Parathyroid adenoma (tissue), 2 donors: Measurements from ENCODE around the gene PKIG.

Experiments used
- H2AFZ ChIP-seq: fragments of 300-600 bp; sonication (generic); one replicate; pipeline ENCODE4 v1.7.0; 2017; ENCODE audit warnings: antibody characterized with exemption, mild to moderate bottlenecking
- H3K27ac ChIP-seq: fragments of 300-600 bp; sonication (generic); one replicate; pipeline ENCODE4 v1.7.0; 2017
- H3K27me3 ChIP-seq: fragments of 300-600 bp; sonication (generic); one replicate; pipeline ENCODE4 v1.7.0; 2017; ENCODE audit warnings: low read length; ENCODE audit not compliant: control insufficient read depth, insufficient read depth
- H3K36me3 ChIP-seq: fragments of 300-600 bp; sonication (generic); one replicate; pipeline ENCODE4 v1.7.0; 2017; ENCODE audit warnings: low read length; ENCODE audit not compliant: control insufficient read depth, insufficient read depth
- H3K4me1 ChIP-seq: fragments of 300-600 bp; sonication (generic); one replicate; pipeline ENCODE4 v1.7.0; 2017; ENCODE audit warnings: control low read depth
- H3K4me2 ChIP-seq: fragments of 300-600 bp; sonication (generic); one replicate; pipeline ENCODE4 v1.7.0; 2017; ENCODE audit warnings: low read length
- H3K4me3 ChIP-seq: fragments of 300-600 bp; sonication (generic); one replicate; pipeline ENCODE4 v1.7.0; 2017; ENCODE audit warnings: low read depth, low read length
- H3K79me2 ChIP-seq: fragments of 300-600 bp; sonication (generic); one replicate; pipeline ENCODE4 v1.7.0; 2017; ENCODE audit warnings: control low read depth
- H3K9ac ChIP-seq: fragments of 300-600 bp; sonication (generic); one replicate; pipeline ENCODE4 v1.7.0; 2017; ENCODE audit warnings: mild to moderate bottlenecking
- H3K9me3 ChIP-seq: fragments of 300-600 bp; sonication (generic); one replicate; pipeline ENCODE4 v1.7.0; 2017; ENCODE audit warnings: low read length; ENCODE audit not compliant: control insufficient read depth
- CTCF ChIP-seq: fragments of 300-600 bp; sonication (generic); IDR thresholded peaks from one replicate; pipeline ENCODE4 v1.7.0; 2017; ENCODE audit warnings: antibody characterized with exemption, mild to moderate bottlenecking
- donor health status: primary hyperparathyroidism.

PKIG gene

GRCh38 chr20:44615876-44616603 is 33.7 kb downstream of the PKIG start:
- no peak for TF ChIP-seq CTCF
- H3K36me3 ChIP-seq = no peaks in the 10 kb centered on the region
- H3K9ac ChIP-seq = no peak overlapping the region

GRCh38 chr20:44616604-44616964 is 34.2 kb downstream of the PKIG start:
- no peaks in the 10 kb centered on the region for H3K36me3 ChIP-seq
- H3K27ac ChIP-seq = no peak overlapping the region
- TF ChIP-seq CTCF = no peak
- H3K4me3 ChIP-seq = no peak overlapping the region
- H2AFZ ChIP-seq = no peak overlapping the region
- H3K79me2 ChIP-seq = peaks cover 16% of the 10 kb centered on the region
- H3K4me2 ChIP-seq = no peak overlapping the region
- no peak overlapping the region for H3K9ac ChIP-seq
- no peaks in the 10 kb centered on the region for H3K27me3 ChIP-seq
- no peaks in the 10 kb centered on the region for H3K9me3 ChIP-seq
- no peaks in the 10 kb centered on the region for H3K4me1 ChIP-seq

More at GRCh38 chr20:44615876-44616603, 33.7 kb downstream of the PKIG start:
- Histone ChIP-seq H2AFZ (no peak overlapping the region), H3K4me3 (no peak overlapping the region), H3K9me3 (no peaks in the 10 kb centered on the region), H3K27me3 (no peaks in the 10 kb centered on the region), H3K4me2 (no peak overlapping the region), H3K79me2 (peaks cover 16% of the 10 kb centered on the region), H3K4me1 (no peaks in the 10 kb centered on the region), H3K27ac (no peak overlapping the region)

GRCh38 chr20:44618318-44618731 is 35.9 kb downstream of the PKIG start:
- Histone ChIP-seq H3K4me3 (no peak overlapping the region), H3K9me3 (no peaks in the 10 kb centered on the region), H3K27ac (no peak overlapping the region), H3K27me3 (no peaks in the 10 kb centered on the region), H3K9ac (no peak overlapping the region), H2AFZ (no peak overlapping the region), H3K79me2 (peaks cover 7% of the 10 kb centered on the region), H3K4me1 (no peaks in the 10 kb centered on the region), H3K36me3 (no peaks in the 10 kb centered on the region), H3K4me2 (no peak overlapping the region)
- no peak for TF ChIP-seq CTCF

- Histone ChIP-seq H2AFZ (no peak overlapping the region), H3K4me1 (no peaks in the 10 kb centered on the region), H3K27me3 (no peaks in the 10 kb centered on the region), H3K4me3 (no peak overlapping the region), H3K36me3 (no peaks in the 10 kb centered on the region), H3K9me3 (no peaks in the 10 kb centered on the region), H3K9ac (no peak overlapping the region), H3K79me2 (peaks cover 7% of the 10 kb centered on the region), H3K4me2 (no peak overlapping the region), H3K27ac (no peak overlapping the region)
- TF ChIP-seq CTCF = no peak
Observed at GRCh38 chr20:44619294-44619693, 36.9 kb downstream of the PKIG start.

- Histone ChIP-seq H3K79me2 (peaks cover 2% of the 10 kb centered on the region), H3K36me3 (no peaks in the 10 kb centered on the region), H3K9me3 (no peaks in the 10 kb centered on the region), H3K4me1 (no peaks in the 10 kb centered on the region), H3K27me3 (no peaks in the 10 kb centered on the region), H3K9ac (no peak overlapping the region), H2AFZ (no peak overlapping the region), H3K4me2 (no peak overlapping the region), H3K4me3 (no peak overlapping the region), H3K27ac (no peak overlapping the region)
- TF ChIP-seq CTCF = no peak
Observed at GRCh38 chr20:44620030-44620429, 37.7 kb downstream of the PKIG start.
